GM21786 (cell line): ENCODE data around the gene PIK3IP1.

Experiments
- ATAC-seq: cut with Tn5 transposase; IDR thresholded peaks from one replicate; pipeline ENCODE4 v1.9.1; 2021; ENCODE audit not compliant: unreplicated experiment

The PIK3IP1 gene

DNA sequence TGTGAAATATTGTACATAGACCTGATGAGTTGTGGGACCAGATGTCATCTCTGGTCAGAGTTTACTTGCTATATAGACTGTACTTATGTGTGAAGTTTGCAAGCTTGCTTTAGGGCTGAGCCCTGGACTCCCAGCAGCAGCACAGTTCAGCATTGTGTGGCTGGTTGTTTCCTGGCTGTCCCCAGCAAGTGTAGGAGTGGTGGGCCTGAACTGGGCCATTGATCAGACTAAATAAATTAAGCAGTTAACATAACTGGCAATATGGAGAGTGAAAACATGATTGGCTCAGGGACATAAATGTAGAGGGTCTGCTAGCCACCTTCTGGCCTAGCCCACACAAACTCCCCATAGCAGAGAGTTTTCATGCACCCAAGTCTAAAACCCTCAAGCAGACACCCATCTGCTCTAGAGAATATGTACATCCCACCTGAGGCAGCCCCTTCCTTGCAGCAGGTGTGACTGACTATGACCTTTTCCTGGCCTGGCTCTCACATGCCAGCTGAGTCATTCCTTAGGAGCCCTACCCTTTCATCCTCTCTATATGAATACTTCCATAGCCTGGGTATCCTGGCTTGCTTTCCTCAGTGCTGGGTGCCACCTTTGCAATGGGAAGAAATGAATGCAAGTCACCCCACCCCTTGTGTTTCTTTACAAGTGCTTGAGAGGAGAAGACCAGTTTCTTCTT is 12.3 kb downstream of the PIK3IP1 start:
- no peak for ATAC-seq

GRCh38 chr22:31279327-31279669 is 13.0 kb downstream of the PIK3IP1 start:
- no peak for ATAC-seq

DNA sequence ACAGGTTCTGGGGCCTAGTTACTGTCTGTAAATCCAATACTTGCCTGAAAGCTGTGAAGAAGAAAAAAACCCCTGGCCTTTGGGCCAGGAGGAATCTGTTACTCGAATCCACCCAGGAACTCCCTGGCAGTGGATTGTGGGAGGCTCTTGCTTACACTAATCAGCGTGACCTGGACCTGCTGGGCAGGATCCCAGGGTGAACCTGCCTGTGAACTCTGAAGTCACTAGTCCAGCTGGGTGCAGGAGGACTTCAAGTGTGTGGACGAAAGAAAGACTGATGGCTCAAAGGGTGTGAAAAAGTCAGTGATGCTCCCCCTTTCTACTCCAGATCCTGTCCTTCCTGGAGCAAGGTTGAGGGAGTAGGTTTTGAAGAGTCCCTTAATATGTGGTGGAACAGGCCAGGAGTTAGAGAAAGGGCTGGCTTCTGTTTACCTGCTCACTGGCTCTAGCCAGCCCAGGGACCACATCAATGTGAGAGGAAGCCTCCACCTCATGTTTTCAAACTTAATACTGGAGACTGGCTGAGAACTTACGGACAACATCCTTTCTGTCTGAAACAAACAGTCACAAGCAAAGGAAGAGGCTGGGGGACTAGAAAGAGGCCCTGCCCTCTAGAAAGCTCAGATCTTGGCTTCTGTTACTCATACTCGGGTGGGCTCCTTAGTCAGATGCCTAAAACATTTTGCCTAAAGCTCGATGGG is 13.5 kb downstream of the PIK3IP1 start:
- no peak for ATAC-seq

DNA sequence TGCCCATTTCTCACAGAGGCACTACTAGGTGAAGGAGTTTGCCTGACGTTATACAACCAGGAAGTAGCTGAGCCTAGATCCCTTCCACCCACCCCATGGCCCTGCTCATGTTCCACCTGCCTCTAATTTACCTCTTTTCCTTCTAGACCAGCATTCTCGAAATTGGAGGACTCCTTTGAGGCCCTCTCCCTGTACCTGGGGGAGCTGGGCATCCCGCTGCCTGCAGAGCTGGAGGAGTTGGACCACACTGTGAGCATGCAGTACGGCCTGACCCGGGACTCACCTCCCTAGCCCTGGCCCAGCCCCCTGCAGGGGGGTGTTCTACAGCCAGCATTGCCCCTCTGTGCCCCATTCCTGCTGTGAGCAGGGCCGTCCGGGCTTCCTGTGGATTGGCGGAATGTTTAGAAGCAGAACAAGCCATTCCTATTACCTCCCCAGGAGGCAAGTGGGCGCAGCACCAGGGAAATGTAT is 14.1 kb downstream of the PIK3IP1 start:
- ATAC-seq, result no peak

DNA sequence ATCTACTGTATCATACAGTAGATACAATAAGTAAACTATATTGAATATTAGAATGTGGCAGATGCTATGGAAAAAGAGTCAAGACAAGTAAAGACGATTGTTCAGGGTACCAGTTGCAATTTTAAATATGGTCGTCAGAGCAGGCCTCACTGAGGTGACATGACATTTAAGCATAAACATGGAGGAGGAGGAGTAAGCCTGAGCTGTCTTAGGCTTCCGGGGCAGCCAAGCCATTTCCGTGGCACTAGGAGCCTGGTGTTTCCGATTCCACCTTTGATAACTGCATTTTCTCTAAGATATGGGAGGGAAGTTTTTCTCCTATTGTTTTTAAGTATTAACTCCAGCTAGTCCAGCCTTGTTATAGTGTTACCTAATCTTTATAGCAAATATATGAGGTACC is 14.5 kb downstream of the PIK3IP1 start:
- no peak for ATAC-seq

DNA sequence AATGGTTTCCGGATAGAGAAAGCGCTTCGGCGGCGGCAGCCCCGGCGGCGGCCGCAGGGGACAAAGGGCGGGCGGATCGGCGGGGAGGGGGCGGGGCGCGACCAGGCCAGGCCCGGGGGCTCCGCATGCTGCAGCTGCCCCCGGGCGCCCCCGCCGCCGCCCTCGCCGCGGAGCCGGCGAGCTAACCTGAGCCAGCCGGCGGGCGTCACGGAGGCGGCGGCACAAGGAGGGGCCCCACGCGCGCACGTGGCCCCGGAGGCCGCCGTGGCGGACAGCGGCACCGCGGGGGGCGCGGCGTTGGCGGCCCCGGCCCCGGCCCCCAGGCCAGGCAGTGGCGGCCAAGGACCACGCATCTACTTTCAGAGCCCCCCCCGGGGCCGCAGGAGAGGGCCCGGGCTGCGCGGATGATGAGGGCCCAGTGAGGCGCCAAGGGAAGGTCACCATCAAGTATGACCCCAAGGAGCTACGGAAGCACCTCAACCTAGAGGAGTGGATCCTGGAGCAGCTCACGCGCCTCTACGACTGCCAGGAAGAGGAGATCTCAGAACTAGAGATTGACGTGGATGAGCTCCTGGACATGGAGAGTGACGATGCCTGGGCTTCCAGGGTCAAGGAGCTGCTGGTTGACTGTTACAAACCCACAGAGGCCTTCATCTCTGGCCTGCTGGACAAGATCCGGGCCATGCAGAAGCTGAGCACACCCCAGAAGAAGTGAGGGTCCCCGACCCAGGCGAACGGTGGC is 15.7 kb downstream of the PIK3IP1 start:
- no peak for ATAC-seq

- no peak for ATAC-seq
Measured at GRCh38 chr22:31275576-31275975, 16.7 kb downstream of the PIK3IP1 start.

DNA sequence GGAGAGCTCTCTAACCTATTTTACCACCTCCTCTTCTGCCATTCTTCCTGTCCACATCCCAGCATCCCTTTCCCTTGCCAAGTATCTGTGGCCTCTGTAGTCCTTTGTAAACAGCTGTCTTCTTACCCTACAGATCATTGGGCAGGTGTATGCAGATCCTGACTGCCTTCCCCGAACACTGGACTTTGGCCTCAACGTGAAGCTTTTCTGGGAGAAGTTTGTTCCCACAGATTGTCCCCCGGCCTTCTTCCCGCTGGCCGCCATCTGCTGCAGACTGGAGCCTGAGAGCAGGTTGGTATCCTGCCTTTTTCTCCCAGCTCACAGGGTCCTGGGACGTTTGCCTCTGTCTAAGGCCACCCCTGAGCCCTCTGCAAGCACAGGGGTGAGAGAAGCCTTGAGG is 17.3 kb downstream of the PIK3IP1 start:
- ATAC-seq, result no peak

DNA sequence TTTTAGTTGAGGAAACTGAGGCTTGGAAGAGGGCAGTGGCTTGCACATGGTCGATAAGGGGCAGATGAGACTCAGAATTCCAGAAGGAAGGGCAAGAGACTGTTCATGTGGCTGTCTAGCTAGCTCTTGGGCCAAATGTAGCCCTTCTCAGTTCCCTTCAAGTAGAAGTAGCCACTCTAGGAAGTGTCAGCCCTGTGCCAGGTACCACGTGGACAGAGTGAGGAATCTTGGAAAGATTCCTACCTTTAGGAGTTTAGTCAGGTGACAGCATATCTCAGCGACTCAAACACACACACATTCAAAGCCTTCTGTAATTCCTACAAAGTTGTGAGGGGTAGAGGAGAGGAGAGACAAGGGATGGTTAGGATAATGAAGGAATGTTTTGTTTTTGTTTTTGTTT is 18.3 kb downstream of the PIK3IP1 start:
- no peak for ATAC-seq

DNA sequence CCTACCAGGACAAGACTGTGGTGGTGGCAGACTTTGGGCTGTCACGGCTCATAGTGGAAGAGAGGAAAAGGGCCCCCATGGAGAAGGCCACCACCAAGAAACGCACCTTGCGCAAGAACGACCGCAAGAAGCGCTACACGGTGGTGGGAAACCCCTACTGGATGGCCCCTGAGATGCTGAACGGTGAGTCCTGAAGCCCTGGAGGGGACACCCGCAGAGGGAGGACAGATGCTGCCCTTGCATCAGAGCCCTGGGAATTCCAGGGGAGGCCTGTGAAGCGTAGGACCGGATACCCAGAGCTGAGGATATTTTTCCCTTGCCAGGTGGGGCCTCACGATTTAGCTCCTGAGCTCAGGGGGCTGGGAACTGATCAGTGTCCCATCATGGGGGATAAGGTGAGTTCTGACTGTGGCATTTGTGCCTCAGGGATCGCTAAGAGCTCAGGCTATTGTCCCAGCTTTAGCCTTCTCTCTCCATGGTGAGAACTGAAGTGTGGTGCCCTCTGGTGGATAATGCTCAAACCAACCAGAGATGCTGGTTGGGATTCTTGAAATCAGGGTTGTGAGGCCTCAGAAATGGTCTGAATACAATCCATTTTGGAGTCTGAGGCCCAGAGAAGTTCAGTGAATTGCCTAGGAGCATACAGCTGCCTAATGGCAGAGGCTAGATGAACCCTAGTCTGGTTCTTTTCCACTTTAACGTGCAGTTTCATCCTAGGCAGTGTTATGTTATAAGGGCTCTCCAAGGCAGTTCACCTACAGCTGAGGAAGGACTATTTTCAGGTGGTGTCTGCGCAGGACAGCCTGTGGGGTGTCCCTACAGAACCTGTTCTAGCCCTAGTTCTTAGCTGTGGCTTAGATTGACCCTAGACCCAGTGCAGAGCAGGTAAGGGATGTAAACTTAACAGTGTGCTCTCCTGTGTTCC is 19.5 kb downstream of the PIK3IP1 start:
- no peak for ATAC-seq

DNA sequence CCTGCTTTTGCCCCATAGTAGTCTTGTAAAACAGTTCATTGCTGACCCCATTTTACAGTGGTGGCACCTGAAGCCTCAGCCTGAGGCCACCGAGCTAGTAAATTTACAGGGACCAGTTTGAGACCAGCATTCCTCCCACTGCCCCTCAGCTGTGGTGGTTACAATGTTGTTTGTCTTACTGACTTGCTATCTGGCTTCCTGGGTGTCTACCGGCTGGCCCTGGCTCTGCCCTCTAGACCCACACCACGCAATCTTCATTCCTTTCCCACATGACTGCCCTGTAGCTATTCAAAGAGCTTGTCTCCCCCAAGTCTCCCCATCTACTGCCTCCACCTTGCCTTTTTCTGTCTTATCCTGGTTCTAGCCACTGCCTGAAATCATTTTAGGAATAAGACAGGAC is 20.8 kb downstream of the PIK3IP1 start:
- no peak for ATAC-seq

- ATAC-seq, result no peak
Measured at GRCh38 chr22:31271026-31271425, 21.3 kb downstream of the PIK3IP1 start.

DNA sequence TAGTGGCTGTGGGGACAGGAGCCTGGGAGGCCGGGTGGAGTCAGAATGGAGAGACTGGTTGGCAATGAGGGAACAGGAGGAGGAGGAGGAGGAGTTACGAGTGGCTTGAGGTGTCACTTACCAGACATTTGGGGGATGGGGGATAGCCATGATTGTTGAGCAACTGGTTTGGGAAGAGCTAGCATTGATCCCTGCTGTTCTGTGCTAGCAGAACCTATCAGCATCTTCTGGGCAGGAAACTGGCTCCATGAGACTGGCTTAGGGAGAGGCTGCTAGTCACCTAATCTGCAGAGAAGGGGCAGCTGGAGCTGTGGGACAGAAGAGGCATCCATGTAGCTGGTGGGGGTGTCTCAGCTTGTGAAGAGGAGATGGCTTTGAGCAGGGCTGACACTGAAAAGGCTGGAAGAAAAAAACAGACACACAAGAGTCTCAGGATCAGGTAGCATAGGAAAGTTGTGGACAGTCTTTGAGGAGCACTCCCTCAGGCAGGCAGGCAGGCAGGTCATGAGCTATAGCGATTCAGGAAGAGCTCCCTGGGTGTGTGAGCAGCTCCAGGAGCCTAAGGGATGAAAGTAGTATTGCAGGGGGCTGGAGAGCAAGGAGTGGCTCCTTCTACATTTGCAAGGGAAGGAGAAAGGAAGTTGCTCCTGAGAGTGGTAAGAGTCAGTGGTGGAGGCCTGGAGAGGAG is 22.3 kb downstream of the PIK3IP1 start:
- no peak for ATAC-seq

DNA sequence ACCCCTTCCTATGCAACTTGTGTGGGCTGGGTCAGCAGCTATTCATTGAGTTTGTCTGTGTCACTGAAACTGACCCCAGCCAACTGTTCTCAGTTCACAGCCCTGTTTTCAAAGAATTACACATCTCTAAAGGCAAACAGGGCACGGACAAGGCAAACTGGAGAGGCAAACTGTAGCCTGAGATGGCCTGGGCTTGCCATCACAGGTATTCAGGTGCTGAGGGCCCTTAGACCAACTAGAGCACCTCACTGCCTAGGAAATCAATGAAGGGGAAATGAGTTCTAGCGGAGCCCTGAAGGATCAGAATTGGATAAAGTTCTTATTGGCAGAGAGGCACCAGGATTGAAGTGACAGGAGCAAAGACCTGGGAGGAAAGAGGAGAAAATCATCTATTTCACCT is 24.0 kb downstream of the PIK3IP1 start:
- no peak for ATAC-seq

DNA sequence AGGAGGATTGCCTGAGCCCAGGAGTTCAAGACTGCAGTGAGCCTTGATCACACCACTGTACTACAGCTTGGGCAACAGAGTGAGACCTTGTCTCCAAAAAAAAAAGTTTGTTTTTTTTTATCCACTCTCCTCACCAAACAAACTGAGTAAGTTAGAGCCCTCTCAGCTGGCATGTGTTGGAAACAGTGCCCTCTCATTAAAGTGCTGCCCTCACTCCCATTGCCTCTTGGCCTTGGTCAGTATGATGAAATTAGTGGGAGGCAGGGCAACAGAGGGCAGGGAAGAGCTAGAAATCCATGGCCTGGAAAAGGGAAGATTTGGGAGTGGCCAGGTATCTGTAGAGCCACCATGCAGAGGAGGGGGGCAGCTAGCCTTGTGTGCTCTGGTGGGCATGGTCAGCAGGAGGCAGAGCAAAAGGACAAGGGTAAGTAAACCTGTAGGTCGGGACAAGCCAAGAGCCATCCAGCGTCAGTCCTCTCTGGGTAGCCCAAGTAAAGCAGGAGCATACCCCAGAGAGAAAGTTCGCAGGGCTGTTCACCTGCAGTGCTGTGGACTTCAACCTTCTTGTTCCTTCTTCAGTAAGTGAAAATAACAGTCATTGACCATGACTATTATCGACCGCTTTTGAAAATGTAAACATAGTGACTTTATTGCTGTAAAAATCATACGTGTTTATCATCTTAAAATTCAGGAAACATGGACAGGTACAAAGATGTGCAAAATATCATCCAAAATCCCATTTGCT is 28.2 kb downstream of the PIK3IP1 start:
- ATAC-seq, result no peak

GRCh38 chr22:31262312-31263133 is 29.8 kb downstream of the PIK3IP1 start:
- no peak for ATAC-seq

DNA sequence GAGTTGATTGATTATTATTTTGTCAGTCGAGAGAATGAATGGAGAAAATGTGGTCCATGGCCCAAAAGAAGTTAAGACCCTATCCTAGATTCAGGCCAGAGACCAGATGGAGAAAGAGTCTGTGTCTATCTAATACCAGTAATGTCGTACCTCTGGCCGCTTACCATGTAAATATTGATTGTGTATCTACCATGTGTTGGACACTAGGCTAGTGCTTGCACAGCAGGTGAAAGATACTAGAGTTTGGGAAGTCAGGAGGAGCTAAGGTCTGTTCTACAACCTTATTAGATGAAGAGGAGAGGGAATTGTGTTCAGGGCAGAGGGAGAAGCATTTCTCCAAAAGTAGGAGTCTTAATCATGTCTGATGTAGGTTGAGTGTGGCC is 31.8 kb downstream of the PIK3IP1 start:
- ATAC-seq, result no peak

DNA sequence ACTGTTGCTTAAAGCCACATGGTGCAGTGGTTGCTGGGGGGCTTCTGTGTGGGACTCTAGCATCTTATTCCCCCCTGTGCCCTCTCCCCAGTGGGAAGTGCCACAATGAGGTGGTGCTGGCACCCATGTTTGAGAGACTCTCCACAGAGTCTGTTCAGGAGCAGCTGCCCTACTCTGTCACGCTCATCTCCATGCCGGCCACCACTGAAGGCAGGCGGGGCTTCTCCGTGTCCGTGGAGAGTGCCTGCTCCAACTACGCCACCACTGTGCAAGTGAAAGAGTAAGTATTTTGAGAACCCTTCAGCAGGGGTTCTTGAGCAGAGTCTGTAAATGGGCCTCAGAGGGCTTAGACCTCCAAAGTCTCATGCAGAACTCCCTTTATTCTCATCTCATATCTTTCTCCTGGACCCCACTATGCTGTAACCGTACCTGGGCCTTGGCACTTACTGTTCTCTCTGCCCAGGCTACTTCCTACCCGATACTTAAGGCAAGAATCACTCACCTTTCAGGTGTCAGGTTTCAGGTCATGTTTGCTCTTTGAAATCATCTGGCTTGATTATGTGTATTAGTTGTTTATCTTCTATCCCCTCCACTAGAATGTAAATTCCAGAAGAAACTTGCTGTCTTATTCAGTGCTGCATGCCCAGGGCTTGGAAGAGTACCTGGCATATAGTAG is 32.4 kb downstream of the PIK3IP1 start:
- ATAC-seq, result no peak
